Smooth muscle cell (in vitro differentiated cells): ENCODE data around the gene C9orf50. TPM values are rescaled to one million over a fixed set of nuclear protein-coding genes. Genes with fewer than 3 reads are reported as not detected.

Source experiments
- DNase-seq: peaks from one replicate; lab custom pipeline; 2025; ENCODE audit not compliant: unreplicated experiment; lab: John Stamatoyannopoulos, UW
- H2AFZ ChIP-seq: fragments of 200-600 bp; sonication (generic); 2 replicates; pipeline ENCODE4 v1.6.0; 2016; ENCODE audit warnings: antibody characterized with exemption, low read depth, mild to moderate bottlenecking
- H3F3A ChIP-seq: fragments of 200-600 bp; sonication (generic); 2 replicates; pipeline ENCODE4 v1.6.0; 2017; ENCODE audit warnings: antibody characterized with exemption, low read depth
- H3K27ac ChIP-seq: fragments of 200-600 bp; sonication (generic); 2 replicates; pipeline ENCODE4 v1.5.1; 2016; ENCODE audit warnings: low read depth, mild to moderate bottlenecking
- H3K27me3 ChIP-seq: fragments of 200-600 bp; sonication (generic); 2 replicates; pipeline ENCODE4 v1.6.1; 2016; ENCODE audit warnings: low read depth, mild to moderate bottlenecking
- H3K36me3 ChIP-seq: fragments of 200-600 bp; sonication (generic); 2 replicates; pipeline ENCODE4 v1.5.1; 2016; ENCODE audit warnings: low read depth
- H3K4me1 ChIP-seq: fragments of 200-600 bp; sonication (generic); 2 replicates; pipeline ENCODE4 v1.5.1; 2016; ENCODE audit warnings: low read depth
- H3K4me2 ChIP-seq: fragments of 200-600 bp; sonication (generic); 2 replicates; pipeline ENCODE4 v1.6.0; 2016; ENCODE audit warnings: mild to moderate bottlenecking
- H3K4me3 ChIP-seq: fragments of 200-600 bp; sonication (generic); 2 replicates; pipeline ENCODE4 v1.5.1; 2016; ENCODE audit warnings: mild to moderate bottlenecking
- H3K79me2 ChIP-seq: fragments of 200-600 bp; sonication (generic); 2 replicates; pipeline ENCODE4 v1.6.0; 2016; ENCODE audit warnings: low read depth, mild to moderate bottlenecking
- H3K9ac ChIP-seq: fragments of 200-600 bp; sonication (generic); 2 replicates; pipeline ENCODE4 v1.6.0; 2016; ENCODE audit warnings: low read depth
- H3K9me3 ChIP-seq: fragments of 200-600 bp; sonication (generic); replicated peaks from 2 replicates; pipeline ENCODE4 v1.5.1; 2016; ENCODE audit warnings: low read depth
- H4K20me1 ChIP-seq: fragments of 200-600 bp; sonication (generic); 2 replicates; pipeline ENCODE4 v1.6.0; 2016; ENCODE audit warnings: low read depth
- WGBS: methylation state at CpG from one replicate; pipeline ENCODE4 v1.1.7; 2016; ENCODE audit warnings: low lambda C conversion rate; 5-methylcytosine and 5-hydroxymethylcytosine counted together
- polyA plus RNA-seq: library from polyadenylated mRNA; unstranded; fragments of >200 nt; fragmentation: Nextera tagmentation; extraction: Ambion mirVana; gene quantifications from 2 replicates; pipeline ENCODE4 v1.2.1, GENCODE V29; 2016
- total RNA-seq: library from RNA; depleted of rRNA; stranded (reverse); fragments of >200 nt; gene quantifications from 2 replicates; pipeline ENCODE4 v1.2.3, GENCODE V29; 2014
- TF ChIP-seq, protein P1 (sequence below): fragments of 200-600 bp; sonication (generic); IDR thresholded peaks from 2 replicates; pipeline ENCODE4 v1.5.1; 2017; ENCODE audit warnings: borderline replicate concordance, mild to moderate bottlenecking, antibody characterized with exemption; ENCODE audit not compliant: insufficient read depth, poor library complexity, severe bottlenecking

The C9orf50 gene
- total and polyA plus RNA-seq, 2 experiments from 2014 or later = 0.59 TPM; not detected in 1

DNA sequence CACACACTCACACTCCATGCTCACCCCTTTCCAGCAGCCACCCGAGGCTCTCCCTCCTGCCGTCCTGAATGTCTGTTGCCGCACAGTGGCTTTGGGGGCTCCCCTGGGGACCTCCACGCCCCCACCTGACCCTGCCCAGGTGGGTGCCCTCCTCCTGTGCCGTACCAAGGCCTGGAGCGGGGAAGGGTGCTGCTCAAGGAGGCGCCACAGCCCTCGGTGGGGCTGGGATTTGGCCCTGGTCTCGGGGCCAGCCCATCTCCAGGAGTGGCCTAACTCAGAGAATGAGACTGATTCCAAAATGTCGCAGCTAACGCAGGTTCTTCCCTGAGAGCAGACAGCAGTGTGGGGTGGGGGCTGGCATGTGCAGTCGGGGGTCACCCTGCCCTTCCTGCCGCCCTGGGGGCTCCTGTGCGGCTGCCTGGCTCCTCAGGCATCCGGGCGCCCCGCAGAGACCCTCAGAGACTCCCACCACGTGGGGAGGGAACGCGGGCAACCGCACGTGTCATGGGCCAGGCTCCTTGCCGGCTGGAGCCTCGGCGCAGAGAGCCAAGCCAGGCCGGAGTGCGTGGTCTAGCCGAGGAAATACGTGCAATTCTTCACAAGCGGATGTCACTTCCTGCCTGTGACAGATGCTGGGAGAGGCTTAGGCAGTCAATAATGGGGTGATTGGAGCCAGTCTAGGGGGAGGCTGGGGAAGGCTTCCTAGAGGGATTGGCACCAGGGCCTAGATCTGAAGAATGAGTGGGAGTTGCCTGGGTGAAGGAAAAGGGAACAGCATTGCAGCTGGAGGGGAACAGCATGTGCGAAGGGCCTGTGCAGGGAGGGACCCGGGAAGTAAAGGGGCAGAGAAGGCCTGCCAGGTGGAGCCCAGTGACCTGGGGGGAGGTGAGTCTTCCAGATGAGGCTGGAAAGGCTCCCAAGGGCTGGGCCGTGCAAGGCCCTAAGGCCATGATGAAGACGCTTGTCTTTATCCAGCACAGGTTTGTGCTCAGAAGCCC lies 44.1 kb downstream of the C9orf50 start:
- Histone ChIP-seq H3K27me3 (no peaks in the 10 kb centered on the region), H3F3A (peaks cover 7% of the 10 kb centered on the region), H3K79me2 (no peaks in the 10 kb centered on the region), H3K36me3 (no peaks in the 10 kb centered on the region), H3K9me3 (no peaks in the 10 kb centered on the region), H3K4me2 (peak overlapping the region; percentile 71), H3K4me1 (peaks cover 4% of the 10 kb centered on the region), H3K4me3 (no peak overlapping the region), H3K9ac (peak overlapping the region; percentile 43), H4K20me1 (no peaks in the 10 kb centered on the region), H2AFZ (no peak overlapping the region), H3K27ac (peak overlapping the region; percentile 71)
- no peak for DNase-seq
- 76% methylated on average over 34 of the region's 34 CpGs for WGBS
- TF ChIP-seq, protein P1, sequence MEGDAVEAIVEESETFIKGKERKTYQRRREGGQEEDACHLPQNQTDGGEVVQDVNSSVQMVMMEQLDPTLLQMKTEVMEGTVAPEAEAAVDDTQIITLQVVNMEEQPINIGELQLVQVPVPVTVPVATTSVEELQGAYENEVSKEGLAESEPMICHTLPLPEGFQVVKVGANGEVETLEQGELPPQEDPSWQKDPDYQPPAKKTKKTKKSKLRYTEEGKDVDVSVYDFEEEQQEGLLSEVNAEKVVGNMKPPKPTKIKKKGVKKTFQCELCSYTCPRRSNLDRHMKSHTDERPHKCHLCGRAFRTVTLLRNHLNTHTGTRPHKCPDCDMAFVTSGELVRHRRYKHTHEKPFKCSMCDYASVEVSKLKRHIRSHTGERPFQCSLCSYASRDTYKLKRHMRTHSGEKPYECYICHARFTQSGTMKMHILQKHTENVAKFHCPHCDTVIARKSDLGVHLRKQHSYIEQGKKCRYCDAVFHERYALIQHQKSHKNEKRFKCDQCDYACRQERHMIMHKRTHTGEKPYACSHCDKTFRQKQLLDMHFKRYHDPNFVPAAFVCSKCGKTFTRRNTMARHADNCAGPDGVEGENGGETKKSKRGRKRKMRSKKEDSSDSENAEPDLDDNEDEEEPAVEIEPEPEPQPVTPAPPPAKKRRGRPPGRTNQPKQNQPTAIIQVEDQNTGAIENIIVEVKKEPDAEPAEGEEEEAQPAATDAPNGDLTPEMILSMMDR = no peak

DNA sequence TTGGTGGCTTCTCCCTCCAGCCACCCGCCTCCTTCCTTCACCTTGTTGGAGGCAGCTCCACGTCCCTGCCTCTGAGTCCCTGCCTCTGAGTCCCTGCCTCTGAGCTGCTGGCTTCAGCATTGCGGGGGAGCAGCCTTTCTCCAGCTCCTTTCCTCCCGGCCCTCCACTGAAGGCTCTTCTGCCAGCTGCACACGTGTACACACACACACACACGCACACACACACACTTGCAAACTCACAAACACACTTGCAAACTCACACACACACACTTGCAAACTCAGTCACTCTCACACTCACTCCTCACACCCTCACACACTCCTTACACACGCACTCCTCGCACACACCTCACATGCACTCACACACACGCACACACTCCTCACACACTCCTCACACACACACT lies 45.1 kb downstream of the C9orf50 start:
- Histone ChIP-seq H3K4me1 (peaks cover 8% of the 10 kb centered on the region), H4K20me1 (no peaks in the 10 kb centered on the region), H3F3A (peaks cover 11% of the 10 kb centered on the region), H3K79me2 (no peaks in the 10 kb centered on the region), H3K4me3 (no peak overlapping the region), H3K27me3 (no peaks in the 10 kb centered on the region), H3K4me2 (peak overlapping the region; percentile 41), H3K27ac (peak overlapping the region; percentile 71), H3K36me3 (no peaks in the 10 kb centered on the region), H3K9ac (peak overlapping the region; percentile 0), H3K9me3 (no peaks in the 10 kb centered on the region), H2AFZ (peak overlapping the region; percentile 47)
- 56% methylated on average over 6 of the region's 9 CpGs for WGBS
- TF ChIP-seq, protein P1 = no peak
- DNase-seq = no peak

DNA sequence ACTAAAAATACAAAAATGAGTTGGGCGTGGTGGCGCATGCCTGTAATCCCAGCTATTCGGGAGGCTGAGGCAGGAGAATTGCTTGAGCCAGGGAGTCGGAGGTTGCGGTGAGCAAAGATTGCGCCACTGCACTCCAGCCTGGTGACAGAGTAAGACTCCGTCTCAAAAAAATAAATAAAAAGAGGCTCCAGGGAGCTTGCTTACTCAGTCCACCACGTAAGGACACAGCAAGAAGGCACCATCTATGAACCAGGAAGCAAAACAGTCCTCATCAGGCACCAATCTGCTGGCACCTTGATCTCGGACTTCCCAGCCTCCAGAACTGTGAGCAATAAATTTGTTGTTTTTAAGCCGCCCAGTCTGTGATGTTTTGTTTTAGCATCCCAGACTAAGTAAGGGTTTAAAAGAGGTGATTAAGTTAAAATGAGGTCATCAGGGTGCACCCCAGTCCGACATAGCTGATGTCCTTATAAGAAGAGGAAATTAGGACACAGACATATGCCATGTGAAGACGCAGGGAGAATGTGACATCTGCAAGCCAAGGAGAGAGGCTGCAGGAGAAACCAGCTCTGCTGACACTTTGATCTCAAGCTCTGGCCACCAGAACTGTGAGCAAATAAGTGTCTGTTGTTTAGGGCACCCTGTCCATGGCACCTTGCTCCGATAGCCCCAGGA lies 45.9 kb downstream of the C9orf50 start:
- Histone ChIP-seq H4K20me1 (no peaks in the 10 kb centered on the region), H3F3A (peaks cover 13% of the 10 kb centered on the region), H3K79me2 (no peaks in the 10 kb centered on the region), H3K9me3 (no peaks in the 10 kb centered on the region), H3K4me2 (peak overlapping the region; percentile 41), H3K9ac (peak overlapping the region; percentile 0), H2AFZ (peak overlapping the region; percentile 47), H3K4me3 (no peak overlapping the region), H3K36me3 (no peaks in the 10 kb centered on the region), H3K27ac (peak overlapping the region; percentile 71), H3K27me3 (no peaks in the 10 kb centered on the region), H3K4me1 (peaks cover 14% of the 10 kb centered on the region)
- TF ChIP-seq, protein P1 = no peak
- DNase-seq = no peak
- 36% methylated on average over 13 of the region's 13 CpGs for WGBS
